ENCODE measurements around the gene TNFRSF13B. TPM values are rescaled to one million over a fixed set of nuclear protein-coding genes. Genes with fewer than 3 reads are reported as not detected.

TNFRSF13B gene
- total and polyA plus RNA-seq, 2 donors (not counting 1 experiment from before 2014, with no cell fraction given), result not detected

DNA sequence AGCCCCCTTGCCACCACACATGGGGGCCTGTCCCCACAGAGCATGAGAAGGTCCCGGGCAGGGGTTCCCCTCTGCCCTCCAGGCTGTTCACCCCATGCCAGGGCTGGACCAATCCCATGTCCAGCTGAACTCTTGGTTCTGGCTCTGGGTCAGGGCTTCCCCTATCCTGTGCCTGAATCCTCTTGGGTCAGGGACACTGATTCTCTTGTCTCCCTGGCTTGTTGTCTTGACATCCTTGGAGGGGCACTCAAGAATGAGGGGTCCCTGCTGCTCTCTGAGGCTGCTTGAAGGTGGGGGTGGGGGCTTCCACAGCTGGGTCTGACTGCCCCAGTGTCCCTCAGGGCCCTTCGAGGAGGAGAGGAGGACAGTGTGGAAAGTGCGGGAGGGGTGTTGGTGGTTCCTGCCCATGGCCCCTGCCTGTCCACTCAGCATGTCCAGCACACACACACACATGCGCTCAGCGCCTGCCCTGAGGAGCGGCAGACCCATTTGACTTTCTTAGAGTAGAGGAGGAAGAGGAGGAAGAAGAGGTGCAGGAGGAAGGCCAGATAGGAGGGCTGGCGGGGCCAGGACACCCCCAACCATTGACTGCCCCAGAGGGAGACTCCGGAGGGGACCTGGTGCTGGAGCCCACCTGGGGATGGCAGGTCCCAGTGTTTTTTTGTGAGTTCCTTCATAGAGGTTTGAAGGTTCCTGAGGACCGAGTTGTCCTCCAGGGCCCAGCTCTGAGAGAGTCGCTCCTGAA lies 47.0 kb downstream of the TNFRSF13B start:
- H3K27ac ChIP-seq (ENCODE audit: insufficient read depth, low read length), result no peak overlapping the region
- H3K79me2 ChIP-seq (ENCODE audit: control insufficient read depth, insufficient read depth, low read length), result no peaks in the 10 kb centered on the region
- H3K27me3 ChIP-seq (ENCODE audit: control insufficient read depth, insufficient read depth, low read length), result no peaks in the 10 kb centered on the region
- no peaks in the 10 kb centered on the region for H4K20me1 ChIP-seq (ENCODE audit: control insufficient read depth, extremely low read depth, insufficient read depth, low read length)
- no peaks in the 10 kb centered on the region for H3K4me1 ChIP-seq (ENCODE audit: control insufficient read depth, extremely low read depth, insufficient read depth, low read length)
- H3K9ac ChIP-seq (ENCODE audit: insufficient read depth, low read length), result no peak overlapping the region
- no peak overlapping the region for H3K4me3 ChIP-seq (replicated peaks in 1 of 4; ENCODE audit: control extremely low read depth in 1 of 4, insufficient read depth in 1 of 4, low read depth in 3 of 4, low read length in 4 of 4)
- DNase-seq (ENCODE audit: low read depth in 2 of 2), result no peak
- H2AFZ ChIP-seq (ENCODE audit: low read length), result no peak overlapping the region
- H3K36me3 ChIP-seq (ENCODE audit: control insufficient read depth, insufficient read depth, low read length), result no peaks in the 10 kb centered on the region
- no peak for TF ChIP-seq EZH2 (IDR thresholded peaks at IDR 0.05; ENCODE audit: low read length, missing control alignments)
- TF ChIP-seq, protein P1, sequence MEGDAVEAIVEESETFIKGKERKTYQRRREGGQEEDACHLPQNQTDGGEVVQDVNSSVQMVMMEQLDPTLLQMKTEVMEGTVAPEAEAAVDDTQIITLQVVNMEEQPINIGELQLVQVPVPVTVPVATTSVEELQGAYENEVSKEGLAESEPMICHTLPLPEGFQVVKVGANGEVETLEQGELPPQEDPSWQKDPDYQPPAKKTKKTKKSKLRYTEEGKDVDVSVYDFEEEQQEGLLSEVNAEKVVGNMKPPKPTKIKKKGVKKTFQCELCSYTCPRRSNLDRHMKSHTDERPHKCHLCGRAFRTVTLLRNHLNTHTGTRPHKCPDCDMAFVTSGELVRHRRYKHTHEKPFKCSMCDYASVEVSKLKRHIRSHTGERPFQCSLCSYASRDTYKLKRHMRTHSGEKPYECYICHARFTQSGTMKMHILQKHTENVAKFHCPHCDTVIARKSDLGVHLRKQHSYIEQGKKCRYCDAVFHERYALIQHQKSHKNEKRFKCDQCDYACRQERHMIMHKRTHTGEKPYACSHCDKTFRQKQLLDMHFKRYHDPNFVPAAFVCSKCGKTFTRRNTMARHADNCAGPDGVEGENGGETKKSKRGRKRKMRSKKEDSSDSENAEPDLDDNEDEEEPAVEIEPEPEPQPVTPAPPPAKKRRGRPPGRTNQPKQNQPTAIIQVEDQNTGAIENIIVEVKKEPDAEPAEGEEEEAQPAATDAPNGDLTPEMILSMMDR (conservative IDR thresholded peaks at IDR 0.05 in 1 of 2, IDR thresholded peaks at IDR 0.05 in 1 of 2; ENCODE audit: low read depth in 1 of 2, low read length in 2 of 2), result no peak
- H3K9me3 ChIP-seq (ENCODE audit: control insufficient read depth, insufficient read depth, low read depth, low read length), result no peaks in the 10 kb centered on the region
- no peak overlapping the region for H3K4me2 ChIP-seq (ENCODE audit: extremely low read depth, insufficient read depth, low read length)

DNA sequence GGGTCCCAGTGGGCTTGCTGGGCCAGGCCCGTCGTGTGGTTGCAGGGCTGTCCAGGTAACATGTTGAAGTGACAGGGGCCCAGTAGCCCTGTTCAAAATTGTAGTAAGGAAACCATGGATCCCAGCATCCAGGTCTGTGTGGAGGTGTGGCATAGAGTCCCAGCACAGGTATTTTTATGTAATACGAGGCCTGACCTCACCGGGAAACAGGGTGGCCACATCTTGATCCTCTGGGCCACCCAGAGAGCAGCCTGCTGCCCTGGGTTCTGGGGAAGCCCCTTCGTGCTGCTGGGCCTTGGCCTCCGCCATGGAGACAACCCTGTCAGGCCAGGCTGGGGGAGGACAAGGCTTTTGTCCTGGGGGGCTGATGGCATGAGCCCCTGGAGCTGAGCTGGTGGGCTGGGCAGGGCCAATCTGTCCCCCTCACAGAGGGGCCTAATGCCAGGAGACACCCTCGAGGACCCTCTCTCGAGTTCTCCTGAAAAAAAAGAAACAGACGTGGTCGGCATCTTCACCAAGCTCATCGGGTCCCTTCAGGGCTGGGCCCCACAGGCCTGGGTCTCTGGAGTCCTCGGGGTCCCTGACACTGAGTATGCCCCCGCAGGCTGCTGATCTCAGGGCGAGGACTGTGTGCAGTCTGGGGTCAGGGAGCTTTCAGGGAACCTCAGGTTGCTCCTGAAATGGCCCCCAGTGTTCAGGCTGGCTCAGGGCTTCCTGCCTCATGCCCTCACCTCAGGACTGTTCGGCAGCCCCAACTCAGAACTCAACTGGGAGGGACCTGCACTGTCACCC lies 47.8 kb downstream of the TNFRSF13B start:
- Histone ChIP-seq H3K9ac (ENCODE audit: insufficient read depth, low read length) (no peak overlapping the region), H3K4me2 (ENCODE audit: extremely low read depth, insufficient read depth, low read length) (no peak overlapping the region), H3K36me3 (ENCODE audit: control insufficient read depth, insufficient read depth, low read length) (no peaks in the 10 kb centered on the region), H3K79me2 (ENCODE audit: control insufficient read depth, insufficient read depth, low read length) (no peaks in the 10 kb centered on the region), H4K20me1 (ENCODE audit: control insufficient read depth, extremely low read depth, insufficient read depth, low read length) (no peaks in the 10 kb centered on the region), H3K4me3 (replicated peaks in 1 of 4; ENCODE audit: control extremely low read depth in 1 of 4, insufficient read depth in 1 of 4, low read depth in 3 of 4, low read length in 4 of 4) (no peak overlapping the region), H3K9me3 (ENCODE audit: control insufficient read depth, insufficient read depth, low read depth, low read length) (no peaks in the 10 kb centered on the region), H3K4me1 (ENCODE audit: control insufficient read depth, extremely low read depth, insufficient read depth, low read length) (no peaks in the 10 kb centered on the region), H2AFZ (ENCODE audit: low read length) (no peak overlapping the region), H3K27ac (ENCODE audit: insufficient read depth, low read length) (no peak overlapping the region), H3K27me3 (ENCODE audit: control insufficient read depth, insufficient read depth, low read length) (no peaks in the 10 kb centered on the region)
- no peak for DNase-seq (ENCODE audit: low read depth in 2 of 2)
- TF ChIP-seq, protein P1 (conservative IDR thresholded peaks at IDR 0.05 in 1 of 2, IDR thresholded peaks at IDR 0.05 in 1 of 2; ENCODE audit: low read depth in 1 of 2, low read length in 2 of 2), result no peak
- TF ChIP-seq EZH2 (IDR thresholded peaks at IDR 0.05; ENCODE audit: low read length, missing control alignments), result no peak

DNA sequence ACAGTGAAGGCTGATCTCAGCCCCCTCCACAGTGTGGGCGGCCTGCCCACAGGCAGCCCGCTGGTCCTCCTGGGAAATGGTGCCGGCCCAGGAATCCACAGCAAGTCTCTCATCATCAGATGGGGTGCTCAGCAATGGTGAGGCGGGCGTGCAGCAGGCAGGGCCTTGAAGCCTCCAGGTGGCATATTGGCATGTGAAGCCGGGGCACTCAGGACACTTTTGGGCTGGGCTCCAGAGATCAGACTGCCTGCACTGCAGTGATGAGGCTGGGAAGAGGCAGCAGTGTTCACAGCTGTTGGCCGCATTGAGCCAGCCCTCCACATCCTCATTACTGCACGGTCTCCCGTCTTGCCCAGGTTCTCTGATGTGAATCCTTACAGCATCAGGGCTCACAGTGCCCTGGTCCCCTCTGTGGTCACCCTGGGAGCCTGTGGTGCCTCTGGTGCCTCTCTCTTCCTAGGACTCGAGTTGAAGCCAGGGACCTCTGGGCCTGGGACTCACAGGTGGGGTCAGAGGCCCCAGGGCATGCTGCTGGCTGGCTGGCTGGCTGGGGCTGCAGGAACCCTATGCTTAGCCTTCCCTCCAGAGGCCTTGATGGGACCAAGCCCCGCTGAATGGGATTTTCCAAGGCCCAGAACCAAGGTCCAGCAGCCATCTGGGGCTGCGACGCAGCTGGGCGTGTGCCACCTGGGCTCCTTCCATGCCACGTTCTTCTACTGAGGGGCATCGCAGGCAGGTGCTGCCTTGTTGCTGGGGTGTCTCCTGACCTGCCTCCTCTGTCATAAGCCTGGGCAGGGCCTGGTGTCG lies 48.6 kb downstream of the TNFRSF13B start:
- Histone ChIP-seq H2AFZ (ENCODE audit: low read length) (no peak overlapping the region), H3K9me3 (ENCODE audit: control insufficient read depth, insufficient read depth, low read depth, low read length) (no peaks in the 10 kb centered on the region), H3K27me3 (ENCODE audit: control insufficient read depth, insufficient read depth, low read length) (no peaks in the 10 kb centered on the region), H3K4me1 (ENCODE audit: control insufficient read depth, extremely low read depth, insufficient read depth, low read length) (no peaks in the 10 kb centered on the region), H3K4me2 (ENCODE audit: extremely low read depth, insufficient read depth, low read length) (no peak overlapping the region), H3K27ac (ENCODE audit: insufficient read depth, low read length) (no peak overlapping the region), H3K4me3 (replicated peaks in 1 of 4; ENCODE audit: control extremely low read depth in 1 of 4, insufficient read depth in 1 of 4, low read depth in 3 of 4, low read length in 4 of 4) (no peak overlapping the region), H3K9ac (ENCODE audit: insufficient read depth, low read length) (no peak overlapping the region), H4K20me1 (ENCODE audit: control insufficient read depth, extremely low read depth, insufficient read depth, low read length) (no peaks in the 10 kb centered on the region), H3K36me3 (ENCODE audit: control insufficient read depth, insufficient read depth, low read length) (no peaks in the 10 kb centered on the region), H3K79me2 (ENCODE audit: control insufficient read depth, insufficient read depth, low read length) (no peaks in the 10 kb centered on the region)
- no peak for TF ChIP-seq EZH2 (IDR thresholded peaks at IDR 0.05; ENCODE audit: low read length, missing control alignments)
- TF ChIP-seq, protein P1 (conservative IDR thresholded peaks at IDR 0.05 in 1 of 2, IDR thresholded peaks at IDR 0.05 in 1 of 2; ENCODE audit: low read depth in 1 of 2, low read length in 2 of 2), result no peak
- no peak for DNase-seq (ENCODE audit: low read depth in 2 of 2)
